NCI-H526 treated with DMSO at 0.1 percent for 48 hours (cell line): ENCODE measurements around the gene SH3BP4.

ENCODE experiments used
- DNase-seq: peaks from one replicate; lab custom pipeline; 2025; lab: John Stamatoyannopoulos, UW

The SH3BP4 gene

GRCh38 chr2:235041918-235042575, 90.2 kb downstream of the SH3BP4 start:
- DNase-seq: no peak

GRCh38 chr2:235042576-235043515, 91.0 kb downstream of the SH3BP4 start:
- no peak for DNase-seq

GRCh38 chr2:235043762-235044500, 92.1 kb downstream of the SH3BP4 start:
- no peak for DNase-seq

GRCh38 chr2:235044501-235045271, 92.9 kb downstream of the SH3BP4 start:
- no peak for DNase-seq

- no peak for DNase-seq
These were observed 93.6 kb downstream of the SH3BP4 start for GRCh38 chr2:235045336-235045972.

DNA sequence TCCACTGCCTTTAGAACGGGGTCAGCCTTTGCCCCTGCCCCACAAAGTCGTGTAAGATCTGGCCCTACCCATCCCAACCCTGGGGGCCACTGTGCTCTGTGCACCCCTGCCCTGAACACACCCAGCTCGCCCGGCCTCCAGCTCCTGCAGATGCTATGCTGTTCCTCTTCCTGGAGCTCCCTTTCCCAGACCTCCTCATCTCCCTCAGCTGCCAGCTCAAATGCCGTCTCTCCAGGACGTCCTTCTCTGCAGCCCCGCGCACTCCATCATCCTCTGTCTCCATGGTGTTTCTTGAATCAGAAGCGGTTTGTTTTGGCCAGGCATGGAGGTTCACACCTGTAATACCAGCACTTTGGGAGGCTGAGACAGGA, 94.1 kb downstream of the SH3BP4 start:
- DNase-seq: no peak

DNA sequence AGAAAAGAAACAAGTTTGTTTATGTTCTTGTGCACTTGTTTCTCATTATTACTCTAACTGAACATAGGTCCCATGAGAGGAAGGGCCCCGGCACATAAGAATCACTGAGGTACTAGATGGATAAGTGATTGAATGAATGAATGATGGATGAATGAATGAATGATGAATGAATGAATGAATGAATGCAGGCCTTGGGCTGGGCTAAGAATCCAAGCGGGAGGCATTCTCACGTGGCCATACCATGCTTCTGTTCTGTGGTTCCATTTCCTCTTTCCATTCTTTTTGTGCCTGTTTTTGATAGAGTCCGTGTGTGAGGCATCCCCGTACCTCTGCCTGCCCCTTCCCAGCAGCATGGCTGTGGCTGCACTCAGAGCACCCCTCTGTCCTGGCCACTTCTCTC, 94.8 kb downstream of the SH3BP4 start:
- DNase-seq: no peak

- DNase-seq: no peak
These were observed 95.6 kb downstream of the SH3BP4 start for GRCh38 chr2:235047171-235048160.

- no peak for DNase-seq
These were observed 96.7 kb downstream of the SH3BP4 start for GRCh38 chr2:235048549-235048948.

- no peak for DNase-seq
These were observed 97.3 kb downstream of the SH3BP4 start for GRCh38 chr2:235049069-235049468.

DNA sequence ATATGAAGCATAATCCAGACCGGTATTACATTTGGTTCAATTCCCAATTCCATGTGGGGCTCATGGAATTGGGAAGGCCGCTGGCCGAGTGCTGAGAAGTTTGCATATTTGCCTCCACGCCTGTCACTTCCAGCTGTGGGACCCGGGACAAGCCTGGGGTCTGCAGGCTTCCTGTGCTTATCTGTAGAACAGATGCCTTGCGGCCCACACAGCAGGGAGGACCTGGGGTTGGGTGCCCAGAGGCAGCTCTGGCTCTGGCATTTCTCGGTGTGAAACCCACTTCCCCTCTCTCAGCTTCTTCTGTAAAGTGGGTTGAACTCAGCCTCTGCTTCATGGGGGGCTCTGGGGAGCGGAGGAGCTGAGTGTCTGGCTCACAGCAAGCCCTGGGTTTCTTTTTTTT, 97.9 kb downstream of the SH3BP4 start:
- DNase-seq: no peak

DNA sequence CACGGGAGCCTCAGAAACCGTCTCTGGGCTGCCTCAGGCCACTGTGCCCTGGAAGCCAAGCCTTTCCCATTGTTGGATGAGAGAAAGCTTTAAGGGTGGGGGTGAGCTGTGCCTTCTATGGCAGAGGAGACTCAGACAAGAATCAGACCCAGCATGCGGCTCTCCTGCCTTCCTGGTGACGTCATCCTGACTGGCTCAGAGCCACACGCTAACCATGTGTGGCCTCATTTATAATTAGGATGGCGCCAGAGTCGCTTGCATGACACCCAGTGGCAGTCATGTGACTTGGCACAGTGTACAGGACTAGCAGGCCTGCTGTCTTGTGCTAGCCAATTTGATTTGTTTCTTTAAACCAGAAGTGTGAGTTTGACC, 99.1 kb downstream of the SH3BP4 start:
- no peak for DNase-seq

GRCh38 chr2:235051436-235052260, 99.8 kb downstream of the SH3BP4 start:
- no peak for DNase-seq

DNA sequence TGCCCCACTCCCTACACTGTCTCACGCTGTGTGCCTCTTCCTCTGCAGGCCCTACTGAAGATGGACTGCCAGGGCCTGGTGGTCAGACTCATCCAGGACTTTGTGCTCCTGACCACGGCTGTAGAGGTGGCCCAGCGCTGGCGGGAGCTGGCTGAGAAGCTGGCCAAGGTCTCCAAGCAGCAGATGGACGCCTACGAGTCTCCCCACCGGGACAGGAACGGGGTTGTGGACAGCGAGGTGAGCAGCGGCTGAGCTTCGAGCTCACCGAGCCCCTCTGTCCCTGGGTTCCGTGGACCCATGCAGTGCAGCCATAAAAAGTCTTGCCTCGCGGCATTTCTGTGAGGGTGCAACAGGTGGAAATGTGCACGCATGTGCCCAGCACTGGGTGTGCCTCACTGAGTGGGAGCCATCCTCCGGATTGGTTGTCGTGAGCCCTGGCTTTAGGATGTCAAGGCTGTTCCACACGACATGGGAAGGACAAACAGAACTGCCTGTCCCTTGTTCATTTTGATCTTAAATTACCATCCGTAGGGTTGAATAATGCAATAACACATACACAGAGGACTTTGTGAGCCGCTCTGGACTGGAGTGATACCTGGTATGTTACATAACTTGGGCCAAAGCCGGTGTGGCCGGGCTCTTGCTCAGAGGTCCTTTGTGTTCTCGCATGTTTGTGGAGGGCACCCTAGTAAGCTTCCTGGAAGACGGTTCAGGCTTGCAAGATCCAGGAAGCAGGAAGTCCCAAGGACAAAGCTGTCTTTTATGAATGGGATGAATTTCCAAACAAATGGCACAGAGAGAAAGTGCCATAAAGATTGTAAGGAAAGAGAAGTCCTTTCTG, 100.9 kb downstream of the SH3BP4 start:
- no peak for DNase-seq

DNA sequence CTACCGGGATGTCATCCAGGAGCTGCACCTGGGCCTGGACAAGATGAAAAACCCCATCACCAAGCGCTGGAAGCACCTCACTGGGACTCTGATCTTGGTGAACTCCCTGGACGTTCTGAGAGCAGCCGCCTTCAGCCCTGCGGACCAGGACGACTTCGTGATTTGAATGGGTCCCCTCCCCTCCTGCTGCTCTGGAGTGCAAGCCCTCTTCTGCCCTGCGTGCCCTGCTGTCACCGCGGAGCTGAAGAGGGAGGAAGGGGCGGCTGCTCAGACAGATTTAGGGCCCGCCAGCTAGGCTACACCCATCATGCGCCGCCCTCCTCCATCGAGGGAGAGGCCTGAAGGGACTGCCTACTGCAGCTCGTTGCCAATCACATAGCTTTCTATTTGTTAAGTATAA, 101.8 kb downstream of the SH3BP4 start:
- DNase-seq: no peak

GRCh38 chr2:235054475-235054874, 102.7 kb downstream of the SH3BP4 start:
- no peak for DNase-seq

DNA sequence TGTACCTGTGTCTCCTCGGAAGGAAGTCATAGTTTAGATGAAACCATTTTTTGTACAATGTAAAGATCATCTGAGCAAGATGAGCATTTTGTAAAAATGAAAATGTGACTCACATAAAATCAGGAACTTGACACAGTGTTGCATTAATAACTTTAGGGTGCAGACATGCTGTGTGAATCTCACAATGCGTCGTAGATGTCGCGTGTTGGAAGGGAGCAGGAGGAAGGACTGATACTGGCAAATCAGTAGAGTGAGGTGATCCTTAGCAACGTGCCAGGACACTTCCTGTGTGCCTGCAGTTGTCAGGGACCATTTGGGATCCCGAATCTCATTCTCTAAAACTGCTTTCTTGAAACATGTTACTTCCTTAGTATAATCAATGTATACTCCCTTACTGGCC, 103.1 kb downstream of the SH3BP4 start:
- DNase-seq: no peak

DNA sequence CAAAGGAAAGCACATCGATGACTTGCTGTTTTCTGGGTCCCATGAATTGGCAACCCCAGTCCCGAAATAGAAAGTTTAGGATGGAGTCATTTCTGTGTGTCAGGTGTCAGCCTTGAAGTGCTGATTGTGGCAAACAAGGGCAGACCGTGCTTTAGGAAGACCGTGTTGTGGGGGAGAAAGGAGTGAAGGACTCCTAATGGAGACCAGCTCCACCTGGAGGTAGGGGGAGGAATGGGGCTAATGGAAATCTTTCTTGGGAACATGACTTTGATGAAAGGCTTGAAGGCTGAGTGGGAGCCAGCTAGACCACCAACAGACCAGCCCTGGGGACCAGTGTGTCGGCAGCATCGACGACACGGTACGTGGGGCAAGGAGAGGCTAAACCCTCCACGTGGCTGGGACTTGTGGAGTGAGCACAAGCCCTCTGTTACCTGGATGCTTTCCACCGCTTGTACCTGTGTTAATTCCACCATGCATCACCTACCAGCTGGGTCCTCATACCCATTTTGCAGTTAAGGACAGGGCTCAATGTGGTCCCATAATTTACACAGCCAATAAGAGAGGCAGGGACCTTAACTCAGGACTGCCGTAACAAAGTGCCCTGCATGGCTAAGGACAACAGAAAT, 104.2 kb downstream of the SH3BP4 start:
- no peak for DNase-seq
